Stimulated activated CD8-positive, alpha-beta memory T cell treated with anti-CD3 and anti-CD28 coated beads, Interleukin-15, amount 100 ng/mL, for 1 hour (primary cell): ENCODE data around the gene ELL.

ENCODE experiments used
- DNase-seq: peaks from one replicate; pipeline ENCODE4 v3.0.0-alpha.2; 2020; ENCODE audit warnings: low read depth

ELL gene

DNA sequence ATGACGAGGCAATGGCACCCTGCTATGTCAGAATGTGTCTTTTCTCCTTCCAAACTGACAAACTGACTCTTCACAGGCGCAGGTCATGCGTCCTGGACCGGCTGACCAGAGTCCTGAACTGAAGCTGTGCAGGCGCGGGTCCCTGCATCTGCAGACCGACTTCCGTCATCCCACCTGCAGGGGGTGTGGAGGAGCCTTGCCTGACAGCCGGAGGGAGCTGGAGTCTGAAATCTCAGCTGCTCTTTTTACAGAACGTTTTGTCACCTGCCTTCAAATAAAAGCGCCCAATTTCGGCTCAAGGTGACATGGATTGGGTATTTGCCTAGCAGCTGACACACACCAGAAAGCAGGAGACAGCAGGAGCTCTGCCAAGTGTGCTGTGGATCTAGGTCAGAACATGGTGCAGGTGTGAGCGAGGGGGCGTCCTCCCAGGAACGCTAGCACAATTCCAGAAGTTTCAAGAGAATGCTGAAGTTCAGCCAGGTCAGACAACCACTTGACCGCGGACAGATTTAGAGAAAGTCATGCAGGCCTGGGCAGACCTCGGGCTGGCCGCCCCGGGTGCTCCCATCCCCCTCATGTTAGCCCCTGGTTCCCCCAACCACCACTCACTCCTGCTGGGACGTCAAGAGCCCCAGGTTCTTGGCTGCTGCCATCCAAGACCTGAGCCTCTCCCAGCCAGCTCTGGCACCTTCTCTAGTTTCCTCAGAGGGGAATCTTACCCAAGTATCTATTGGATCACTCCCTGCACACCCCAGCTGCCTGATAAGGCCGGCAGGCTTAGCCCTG is 32.8 kb downstream of the ELL start:
- no peak for DNase-seq

DNA sequence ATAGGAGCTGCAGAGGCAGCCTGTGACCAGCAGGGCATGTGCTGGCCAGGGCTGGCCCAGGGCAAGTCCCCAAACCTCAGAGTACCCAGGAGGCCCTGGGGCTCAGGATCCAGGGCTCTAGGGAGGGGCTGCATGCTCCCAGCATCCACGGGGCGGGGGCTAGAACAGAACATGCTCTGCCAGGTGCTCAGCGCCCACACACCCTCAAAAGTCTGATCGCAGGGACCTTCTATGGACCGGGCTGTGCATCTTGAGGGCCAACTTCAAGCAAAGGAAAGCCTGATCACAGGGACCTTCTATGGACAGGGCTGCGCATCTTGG is 33.5 kb downstream of the ELL start:
- DNase-seq, result no peak

DNA sequence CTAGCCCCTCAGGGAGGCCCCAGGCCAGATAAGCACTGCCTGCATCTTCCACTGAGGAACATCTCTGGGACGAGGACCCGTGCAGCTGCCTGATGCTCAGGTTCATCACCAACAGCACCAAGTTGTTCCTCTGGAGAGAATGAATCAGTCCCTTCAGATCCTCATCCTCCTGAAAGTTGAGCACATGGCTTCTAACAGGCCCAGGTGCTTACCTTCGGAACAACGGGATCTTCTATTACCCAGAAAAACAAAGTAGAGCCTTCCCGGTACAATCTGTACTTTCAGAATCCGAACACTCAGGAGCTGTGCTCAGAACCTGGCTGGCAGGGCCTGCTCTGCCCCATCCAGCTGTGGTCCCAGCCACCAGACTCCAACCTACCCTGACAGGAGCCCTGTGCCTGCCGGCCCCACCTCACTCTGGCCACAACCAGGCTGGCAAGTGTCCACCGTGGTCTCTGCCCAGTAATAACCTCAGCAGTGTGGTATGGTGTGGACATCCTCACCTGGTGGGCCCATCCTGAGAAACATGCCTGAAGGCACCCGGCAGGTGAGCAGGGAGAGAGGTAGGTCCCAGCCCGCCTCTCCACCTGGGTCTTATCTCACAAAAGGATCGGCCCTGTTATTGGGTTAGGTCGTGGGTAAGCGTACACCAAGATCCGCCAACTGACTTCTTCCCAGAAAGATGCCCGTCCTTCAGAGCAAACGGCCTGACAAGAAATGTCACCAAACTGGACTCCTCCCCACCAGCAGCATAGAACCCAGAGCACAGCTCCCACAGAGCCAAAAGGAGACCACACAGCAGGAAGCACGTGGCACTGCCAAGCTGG is 34.1 kb downstream of the ELL start:
- DNase-seq, result no peak

DNA sequence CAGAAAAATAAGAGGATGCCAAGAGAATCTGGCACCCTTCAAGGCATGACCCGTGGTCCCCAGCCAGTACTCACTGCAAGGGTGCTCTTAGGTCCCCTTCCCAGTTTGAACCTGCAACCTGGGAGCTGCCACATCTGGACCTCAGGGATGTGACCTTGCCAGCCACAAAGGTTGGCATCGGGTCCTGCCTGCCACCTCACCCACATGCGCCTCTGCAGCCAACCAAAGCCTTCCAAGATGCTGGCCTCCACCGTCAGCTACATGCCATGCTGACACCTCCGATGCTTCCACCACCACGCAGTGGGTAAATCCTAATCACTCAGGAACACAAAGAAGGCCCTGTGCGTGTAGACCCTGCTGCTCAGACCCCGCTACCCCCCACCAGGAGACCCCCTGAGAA is 35.1 kb downstream of the ELL start:
- DNase-seq, result no peak

DNA sequence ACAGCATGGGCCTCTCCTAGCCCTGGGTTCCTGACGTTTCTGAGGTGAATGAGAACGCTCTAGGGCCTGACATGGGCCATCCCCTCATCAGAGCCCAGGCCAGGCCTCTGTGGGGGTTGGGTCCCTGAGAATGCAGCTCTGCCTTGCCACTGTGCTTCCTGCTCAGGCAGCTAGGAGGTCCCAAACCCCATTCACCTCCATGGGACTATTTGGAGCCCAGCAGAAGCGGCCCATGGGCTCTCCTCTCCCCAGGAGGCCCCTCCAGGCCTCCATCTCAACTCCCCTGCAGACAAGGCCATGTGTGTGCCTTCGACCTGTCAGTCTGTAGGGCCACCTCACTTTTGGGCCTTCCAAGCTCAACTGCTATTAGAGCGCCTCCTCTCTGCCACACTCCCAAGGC is 36.9 kb downstream of the ELL start:
- no peak for DNase-seq

- no peak for DNase-seq
Observed at GRCh38 chr19:18483119-18483890, 38.6 kb downstream of the ELL start.

- DNase-seq, result no peak
Observed at GRCh38 chr19:18481505-18482222, 40.2 kb downstream of the ELL start.

GRCh38 chr19:18480006-18480691 is 41.7 kb downstream of the ELL start:
- no peak for DNase-seq

- no peak for DNase-seq
Observed at GRCh38 chr19:18478545-18479311, 43.1 kb downstream of the ELL start.

GRCh38 chr19:18477974-18478373 is 43.9 kb downstream of the ELL start:
- DNase-seq, result no peak

- no peak for DNase-seq
Observed at GRCh38 chr19:18477042-18477779, 44.7 kb downstream of the ELL start.

GRCh38 chr19:18476507-18477041 is 45.3 kb downstream of the ELL start:
- DNase-seq, result no peak

GRCh38 chr19:18475762-18476331 is 46.0 kb downstream of the ELL start:
- no peak for DNase-seq

- no peak for DNase-seq
Observed at GRCh38 chr19:18475004-18475453, 46.8 kb downstream of the ELL start.

DNA sequence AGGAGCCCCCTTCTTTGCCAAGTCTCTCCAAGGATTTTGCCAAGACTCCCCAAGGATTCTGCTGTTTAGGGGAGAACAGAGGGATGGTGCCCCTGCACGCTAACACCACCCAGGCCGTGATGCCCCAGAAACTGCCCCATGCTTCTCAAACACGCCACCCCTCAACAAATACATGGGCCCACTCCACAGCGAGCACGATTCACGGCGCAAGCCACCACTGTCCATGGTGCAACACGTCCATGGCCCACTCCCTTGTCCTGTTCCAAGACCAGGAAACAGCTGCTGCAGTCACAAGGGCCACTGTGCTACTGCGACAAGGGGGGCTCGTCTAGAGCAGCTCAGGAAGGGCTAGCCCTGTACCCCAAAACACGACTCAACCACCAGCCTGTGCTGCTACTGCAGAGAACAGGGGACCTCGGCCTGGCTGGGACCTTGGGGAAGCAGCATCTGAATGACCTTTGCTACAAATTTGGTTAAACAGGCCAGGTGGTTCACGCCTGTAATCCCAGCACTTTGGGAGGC is 47.4 kb downstream of the ELL start:
- no peak for DNase-seq

GRCh38 chr19:18473706-18474087 is 48.2 kb downstream of the ELL start:
- no peak for DNase-seq

GRCh38 chr19:18473003-18473705 is 48.7 kb downstream of the ELL start:
- DNase-seq, result no peak

GRCh38 chr19:18470787-18471186 is 51.1 kb downstream of the ELL start:
- no peak for DNase-seq
